SW480 (cell line): ENCODE results near the gene ZBTB34.

Experiments
- DNase-seq: peaks from one replicate; pipeline ENCODE4 v3.0.0-alpha.2; 2016; ENCODE audit warnings: low spot score

Gene ZBTB34

DNA sequence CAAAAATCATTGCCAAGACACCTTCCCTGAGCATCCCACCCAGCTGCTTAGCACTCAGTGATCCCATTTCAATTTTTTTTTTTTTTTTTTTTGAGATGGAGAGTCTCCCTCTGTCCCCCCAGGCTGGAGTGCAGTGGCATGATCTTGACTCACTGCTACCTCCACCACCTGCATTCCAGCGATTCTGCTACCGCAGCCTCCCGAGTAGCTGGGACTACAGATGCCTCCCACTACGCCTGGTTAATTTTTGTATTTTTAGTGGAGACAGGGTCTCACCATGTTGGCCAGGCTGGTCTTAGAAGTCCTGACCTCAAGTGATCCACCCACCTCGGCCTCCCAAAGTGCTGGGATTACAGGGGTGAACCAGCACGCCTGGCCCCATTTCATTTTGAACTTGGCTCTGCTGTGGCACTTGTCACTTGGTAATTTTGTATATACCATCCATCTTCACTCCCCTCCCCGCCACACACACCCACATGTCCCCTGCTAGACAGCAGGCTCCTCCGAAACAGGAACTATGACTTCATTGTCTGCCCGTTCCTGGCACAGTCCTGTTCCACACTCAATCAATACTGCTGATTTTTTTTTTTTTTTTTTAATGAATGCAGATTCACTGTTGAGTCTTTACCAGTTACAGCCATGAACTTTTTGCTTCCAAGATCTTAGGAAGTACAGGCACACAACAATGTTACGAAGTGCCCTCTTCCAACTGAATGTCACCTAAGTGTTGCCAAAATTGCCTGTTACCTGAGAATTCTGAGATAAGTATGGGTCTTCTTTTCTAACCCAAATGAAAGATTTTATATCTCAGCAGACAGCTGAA lies 17.3 kb upstream of the ZBTB34 start:
- no peak for DNase-seq

DNA sequence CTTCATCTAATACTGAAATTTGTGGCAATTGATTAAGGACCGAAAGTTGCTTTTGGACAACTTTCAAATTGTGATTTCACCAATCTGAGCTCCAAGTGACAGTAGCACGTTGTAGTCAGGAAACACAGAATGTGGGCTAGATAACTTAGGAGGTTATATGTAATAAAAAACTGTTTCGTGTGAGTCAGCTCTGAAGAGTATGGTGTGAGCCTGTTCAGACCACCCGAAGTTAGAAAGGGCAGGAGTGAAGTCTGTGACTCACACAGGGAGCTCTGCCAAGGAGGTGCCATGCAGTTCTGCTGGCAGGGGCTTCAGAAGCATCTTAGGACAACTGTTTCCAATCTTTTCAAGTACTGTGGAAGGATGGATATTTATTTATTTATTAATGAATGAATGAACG lies 16.4 kb upstream of the ZBTB34 start:
- DNase-seq = peak; percentile 27

DNA sequence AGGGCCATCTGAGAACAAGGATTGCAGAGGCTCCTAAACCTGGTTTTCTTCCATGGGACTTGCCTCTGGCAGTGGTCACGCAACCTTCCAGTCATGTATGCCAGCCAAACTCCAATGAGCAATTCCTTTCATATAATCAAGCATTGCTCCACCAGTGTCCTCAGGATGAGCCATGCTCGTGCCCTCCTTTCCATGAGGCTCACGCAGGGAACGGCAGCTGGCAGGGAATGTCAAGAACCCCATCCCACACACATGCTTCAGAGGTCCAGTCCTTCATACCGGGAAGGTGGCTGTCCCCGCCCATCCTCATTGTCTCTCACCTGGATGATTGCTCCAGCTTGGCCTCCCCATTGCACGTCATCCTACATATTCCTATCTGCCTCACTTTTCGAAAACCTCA lies 13.4 kb upstream of the ZBTB34 start:
- no peak for DNase-seq

DNA sequence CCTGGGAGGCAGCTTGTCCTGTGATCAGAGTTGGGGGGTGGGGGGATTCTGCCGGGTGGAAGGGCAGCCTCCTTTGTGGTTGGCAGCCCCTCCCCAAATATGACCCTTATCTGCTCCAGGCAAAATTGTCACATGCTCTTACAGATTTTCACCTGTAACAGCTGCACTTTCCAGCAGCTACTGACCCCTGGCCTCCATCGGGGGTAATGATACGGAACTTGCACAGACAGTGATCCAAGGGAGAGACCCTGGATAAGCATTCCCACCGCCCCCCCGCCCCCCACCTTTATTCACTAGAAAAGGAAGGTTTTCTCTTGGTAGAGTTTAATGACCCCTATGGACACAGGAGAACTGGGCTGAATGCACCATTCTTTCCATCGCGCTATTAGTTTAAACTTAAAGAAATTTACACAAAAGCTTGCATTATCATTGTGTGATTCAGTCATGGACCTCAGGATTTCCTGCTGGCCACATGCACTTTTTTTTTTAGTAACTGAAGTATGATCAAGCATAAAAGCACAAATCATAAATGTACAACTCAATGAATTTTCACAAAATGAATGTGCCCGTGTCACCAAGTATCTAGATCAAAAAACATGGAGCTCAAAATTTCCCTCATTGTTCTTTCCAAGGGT lies 10.7 kb upstream of the ZBTB34 start:
- DNase-seq = no peak

DNA sequence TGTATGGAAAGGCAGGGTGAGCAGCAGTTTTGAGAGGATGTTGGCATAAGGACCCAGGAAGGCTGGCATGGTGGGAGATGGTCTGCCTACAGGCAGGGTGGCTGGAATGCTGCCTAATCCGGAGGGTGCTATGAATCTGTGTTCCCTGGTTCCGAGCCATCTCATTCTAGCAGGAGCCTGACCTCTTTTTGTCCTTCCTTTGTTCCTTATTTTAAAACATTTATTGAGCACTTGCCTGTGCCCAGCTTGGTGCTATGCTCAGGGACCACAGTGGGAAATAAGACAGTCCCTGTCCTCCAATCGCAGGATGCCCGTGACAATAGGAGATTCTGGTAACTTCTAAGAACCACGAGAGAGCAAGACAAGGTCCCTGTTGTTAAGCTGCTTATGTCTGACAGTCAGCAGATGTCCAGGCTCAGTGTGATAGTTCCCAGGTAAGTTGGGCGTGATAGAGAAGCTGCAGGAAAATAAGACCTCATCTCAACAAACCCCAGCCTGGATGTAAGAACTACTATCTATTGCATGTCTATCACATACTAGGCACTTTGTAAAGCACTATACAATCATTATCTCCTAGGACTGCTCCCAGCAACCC lies 9.1 kb upstream of the ZBTB34 start:
- DNase-seq = no peak

DNA sequence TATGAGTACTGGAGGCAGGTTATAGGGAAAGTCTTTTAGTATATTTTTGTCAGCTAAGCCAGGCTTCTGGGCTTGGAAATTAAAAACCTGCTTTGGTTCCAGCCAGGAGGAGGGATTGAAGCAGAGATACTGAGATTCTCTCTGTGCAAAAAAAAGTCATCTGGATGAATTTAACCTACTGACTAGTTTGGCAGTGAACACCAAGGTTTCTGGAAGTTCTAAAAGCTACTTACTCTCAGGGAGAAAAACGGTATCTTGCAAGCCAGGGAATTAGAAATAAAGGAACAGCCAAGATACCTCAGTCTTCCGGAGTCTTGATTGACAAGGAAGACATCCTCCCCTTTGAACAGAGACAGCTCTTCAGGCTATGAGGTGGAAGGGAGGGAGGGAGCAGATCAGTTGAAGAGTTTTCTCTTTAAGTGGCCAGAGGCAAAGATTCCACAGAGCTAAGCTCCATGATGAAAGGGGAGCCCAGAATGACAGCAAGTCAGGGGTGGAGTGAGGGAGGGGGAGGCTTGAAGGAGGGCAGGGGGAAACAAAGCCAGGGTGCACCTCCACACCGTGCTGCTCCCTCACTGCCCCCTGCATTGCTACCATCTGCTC lies 8.3 kb upstream of the ZBTB34 start:
- no peak for DNase-seq

DNA sequence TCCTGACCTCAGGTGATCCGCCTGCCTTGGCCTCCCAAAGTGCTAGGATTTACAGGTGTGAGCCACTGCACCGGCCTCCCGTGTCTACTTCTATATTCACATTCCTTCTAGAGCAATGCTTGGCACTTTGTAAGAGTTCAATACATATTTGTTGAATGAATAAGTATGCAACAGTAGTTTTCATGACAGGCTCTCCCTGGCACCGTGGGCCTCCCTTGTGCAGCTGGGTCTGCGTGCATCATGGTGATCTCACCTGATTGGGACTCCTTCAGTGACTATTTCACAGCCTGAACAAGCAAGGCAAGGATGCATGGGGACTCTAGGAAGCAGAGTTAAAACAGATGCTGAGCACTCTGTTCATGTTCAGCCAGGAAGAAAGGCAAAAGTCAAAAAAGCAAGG lies 6.8 kb upstream of the ZBTB34 start:
- DNase-seq = no peak

DNA sequence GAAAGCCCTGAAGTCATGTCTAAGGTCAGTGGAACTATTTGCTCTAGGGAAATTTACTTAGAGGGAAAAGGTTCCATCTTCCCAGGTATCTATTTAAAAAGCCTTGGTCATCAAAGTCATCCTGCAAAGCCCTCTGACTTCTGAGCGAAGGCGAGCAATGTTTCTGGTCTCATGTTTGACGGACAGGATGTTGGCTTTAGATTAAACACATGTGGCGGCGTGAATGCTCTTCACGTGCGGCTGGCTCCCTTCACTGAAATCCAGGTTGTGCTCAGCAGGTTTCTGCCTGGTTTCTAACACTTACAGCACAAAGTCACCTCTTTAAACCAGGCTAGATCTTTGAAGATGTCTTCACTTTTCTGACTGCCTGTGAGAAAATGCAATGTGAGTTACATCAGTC lies 5.7 kb upstream of the ZBTB34 start:
- DNase-seq = no peak

DNA sequence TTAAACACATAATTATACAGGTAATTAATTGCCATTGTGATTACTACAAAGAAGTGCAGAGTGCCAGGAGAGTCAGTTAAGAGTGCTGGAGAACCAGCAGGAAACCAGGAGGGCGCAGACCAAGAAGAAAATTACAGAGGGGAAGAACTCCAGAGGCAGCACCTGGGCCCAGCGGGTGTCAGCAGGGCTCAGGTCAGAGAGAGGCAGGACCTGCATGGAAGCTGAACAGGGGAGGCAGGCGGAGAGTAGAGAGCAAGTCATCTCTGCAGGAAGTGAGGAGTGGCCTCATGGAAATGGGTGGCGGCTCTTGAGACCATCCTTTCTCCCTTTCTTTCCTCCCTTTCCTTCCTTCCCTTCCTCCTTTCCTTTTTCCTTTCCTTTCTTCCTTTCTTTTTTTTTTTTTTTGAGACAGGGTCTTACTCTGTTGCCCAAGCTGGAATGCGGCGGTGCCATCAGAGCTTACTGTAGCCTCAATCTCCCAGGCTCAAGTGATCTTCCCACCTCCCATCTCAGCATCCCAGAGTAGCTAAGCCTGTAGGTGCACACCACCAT lies 4.0 kb upstream of the ZBTB34 start:
- no peak for DNase-seq

DNA sequence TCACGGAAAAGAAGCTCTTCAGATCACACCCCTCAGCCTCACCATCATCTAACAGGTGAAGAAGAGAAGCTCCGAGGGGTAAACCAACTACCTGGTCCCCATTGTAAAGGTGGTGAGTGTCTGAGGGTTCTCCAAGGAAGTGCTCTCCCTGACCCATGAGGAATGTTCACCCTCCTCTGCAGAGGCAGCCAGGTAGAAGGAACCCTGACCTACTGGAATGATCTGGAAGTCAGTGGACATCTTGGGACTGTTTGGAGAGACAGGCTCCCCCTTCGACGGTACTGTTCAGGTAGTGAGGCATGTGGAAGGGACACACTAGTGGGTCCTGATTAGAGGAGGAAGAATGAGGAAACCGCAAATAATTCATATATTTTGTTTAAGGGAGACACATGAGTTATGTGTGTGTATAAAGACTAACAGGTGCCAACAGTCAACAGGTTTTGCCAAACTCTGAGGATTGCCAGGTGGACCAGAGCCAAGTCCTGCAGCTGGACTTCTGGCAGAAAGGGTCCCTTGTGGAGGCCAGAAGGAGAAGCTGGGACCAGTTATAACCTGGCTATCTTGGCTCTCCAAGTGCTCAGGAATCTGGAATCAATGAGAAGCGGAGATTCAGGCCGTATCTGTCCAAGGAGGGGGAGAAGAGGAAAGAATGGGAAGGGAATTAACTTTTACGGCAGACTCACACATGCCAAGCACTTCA lies 3.0 kb upstream of the ZBTB34 start:
- DNase-seq = no peak

DNA sequence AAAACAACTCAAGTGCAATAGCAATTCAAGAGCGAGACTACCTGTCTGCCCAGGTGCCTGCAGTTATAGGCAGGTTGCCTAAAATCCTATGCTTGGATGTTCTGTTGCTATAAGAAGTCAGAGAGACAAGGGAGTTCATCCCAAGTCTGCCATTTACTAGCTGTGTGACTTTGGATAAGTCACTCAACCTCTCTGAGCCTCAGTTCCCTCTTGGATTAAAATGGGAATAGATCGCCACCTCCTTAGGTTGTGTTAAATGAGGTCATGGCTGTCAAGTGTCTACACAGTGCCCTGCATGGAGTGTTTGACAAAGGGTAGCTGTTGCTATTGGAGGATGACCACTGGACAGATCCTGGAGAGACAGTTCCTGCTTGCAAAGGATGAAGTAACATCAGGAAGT lies 1.3 kb upstream of the ZBTB34 start:
- no peak for DNase-seq

DNA sequence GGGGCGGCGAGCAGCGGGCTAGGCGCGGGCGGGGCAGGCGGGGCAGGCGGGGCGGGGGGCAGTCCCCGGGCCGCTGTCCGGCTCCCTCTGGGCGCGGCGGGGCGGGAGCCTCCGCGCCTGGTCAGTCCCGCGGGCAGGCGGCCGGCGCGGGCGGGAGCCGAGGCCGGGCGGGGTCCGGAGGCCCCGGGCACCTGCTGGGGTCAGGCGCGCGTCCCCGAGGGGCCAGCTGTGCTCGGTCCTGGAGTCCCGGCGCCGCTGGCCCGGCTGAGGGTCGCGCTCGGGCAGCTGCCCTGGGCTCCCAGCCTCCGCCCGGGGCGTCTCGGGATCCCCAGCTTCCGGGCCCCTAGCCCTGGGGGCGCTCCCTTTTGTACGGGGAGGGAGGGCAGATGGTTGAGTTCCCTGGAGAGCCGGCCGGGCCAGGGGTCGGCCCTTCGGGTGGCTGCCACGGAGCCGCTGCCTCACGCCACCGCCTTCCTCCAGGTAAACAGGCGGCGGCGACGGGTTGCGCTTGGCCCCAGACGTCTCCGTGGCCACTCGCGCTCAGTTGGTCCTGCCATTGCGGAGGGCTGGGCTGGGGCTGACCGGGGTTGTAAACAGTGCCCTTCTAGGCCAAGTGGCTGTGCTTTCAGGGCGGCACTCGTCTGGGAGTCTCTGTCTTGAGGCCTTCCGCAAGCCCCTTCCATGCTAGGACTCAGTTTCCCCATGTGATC lies 473 bp downstream of the ZBTB34 start:
- DNase-seq = peak; percentile 27

DNA sequence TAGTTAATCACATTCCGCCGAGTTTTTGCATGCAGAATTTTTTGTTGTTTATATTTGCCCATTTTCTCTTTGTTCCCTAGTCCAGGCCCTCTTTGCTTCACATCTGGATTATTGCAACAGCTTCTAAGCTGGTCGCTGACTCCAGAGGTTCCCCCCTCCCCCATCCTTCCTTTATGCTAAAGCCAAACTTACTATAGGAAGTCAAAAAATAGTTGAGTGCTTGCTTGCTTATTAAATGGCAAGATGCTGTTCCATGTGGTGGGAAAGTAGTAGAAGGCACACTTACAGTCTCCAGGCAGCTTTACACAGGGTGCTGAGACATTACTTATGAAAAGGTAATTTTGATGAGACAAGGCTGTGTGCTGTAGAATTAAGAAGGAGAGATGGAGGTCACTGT lies 1.3 kb downstream of the ZBTB34 start:
- DNase-seq = no peak

DNA sequence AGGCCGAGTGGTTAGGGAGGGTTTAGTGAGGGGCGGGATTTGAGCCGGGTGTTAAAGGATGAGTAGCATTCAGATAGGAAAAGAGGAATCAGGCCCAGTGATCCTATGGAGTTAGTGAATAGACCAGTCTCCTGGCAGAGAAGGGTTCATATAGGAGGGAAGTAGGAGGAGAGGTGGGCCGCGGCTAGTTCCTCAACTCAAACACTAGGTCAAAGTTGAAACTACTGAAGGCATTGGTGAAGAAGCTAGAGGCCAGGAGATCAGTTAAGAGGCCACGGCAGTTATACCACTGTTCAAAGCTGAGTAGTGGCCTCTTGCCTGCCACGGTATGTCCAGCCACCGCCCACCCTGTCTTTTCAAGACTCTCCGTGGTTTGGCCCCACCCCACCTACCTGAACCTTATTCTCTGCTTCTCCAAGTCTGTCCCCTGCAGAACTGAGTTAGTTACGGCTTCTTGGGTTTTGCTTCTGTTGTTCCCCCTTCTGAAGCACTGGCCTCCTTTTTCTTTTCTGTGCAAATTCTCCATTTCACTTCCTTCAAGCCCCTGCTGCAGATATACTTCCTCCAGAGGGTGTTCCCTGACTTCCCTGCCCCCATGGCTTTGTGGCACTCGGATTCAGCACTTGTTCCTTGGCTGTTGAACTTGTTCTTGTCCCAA lies 1.8 kb downstream of the ZBTB34 start:
- DNase-seq = no peak

DNA sequence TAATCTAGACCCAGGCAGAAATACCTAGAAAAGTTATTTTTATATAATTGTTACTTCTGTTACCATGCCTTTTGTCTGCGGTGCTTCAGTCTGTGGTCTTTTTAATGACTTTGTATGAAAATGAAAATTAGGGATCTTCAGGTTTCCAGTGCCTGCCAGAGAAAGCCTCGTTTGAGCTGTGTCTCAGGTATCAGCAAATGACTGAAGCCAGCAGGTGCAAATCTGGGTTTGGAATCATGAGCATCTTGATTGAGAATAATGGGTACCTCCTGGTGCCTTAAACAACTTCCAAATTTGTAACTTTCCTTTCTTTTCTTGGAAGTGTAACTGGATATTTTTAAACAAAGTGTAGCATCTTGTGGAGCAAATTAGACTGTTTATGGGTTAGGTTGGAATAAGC lies 4.3 kb downstream of the ZBTB34 start:
- no peak for DNase-seq

DNA sequence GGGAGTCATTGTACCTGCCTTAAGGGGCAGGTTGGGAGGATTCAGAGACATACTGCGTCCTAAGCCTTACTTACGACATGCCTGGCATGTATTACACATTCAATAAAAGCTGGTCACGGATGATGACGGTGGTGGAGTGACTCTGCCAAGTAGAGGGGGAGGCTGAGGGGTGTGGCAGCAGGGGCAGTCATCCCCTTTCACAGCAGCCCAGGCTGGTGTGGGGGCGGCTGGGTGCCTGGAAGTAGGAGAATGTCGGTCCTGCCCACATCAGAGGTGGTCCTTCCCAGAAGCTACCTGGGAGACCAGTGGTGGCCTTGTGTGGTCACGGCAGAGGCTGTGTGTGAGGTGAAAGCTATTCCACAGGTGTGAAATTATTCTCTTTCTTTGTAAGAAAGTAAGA lies 8.9 kb downstream of the ZBTB34 start:
- peak; percentile 74 for DNase-seq

DNA sequence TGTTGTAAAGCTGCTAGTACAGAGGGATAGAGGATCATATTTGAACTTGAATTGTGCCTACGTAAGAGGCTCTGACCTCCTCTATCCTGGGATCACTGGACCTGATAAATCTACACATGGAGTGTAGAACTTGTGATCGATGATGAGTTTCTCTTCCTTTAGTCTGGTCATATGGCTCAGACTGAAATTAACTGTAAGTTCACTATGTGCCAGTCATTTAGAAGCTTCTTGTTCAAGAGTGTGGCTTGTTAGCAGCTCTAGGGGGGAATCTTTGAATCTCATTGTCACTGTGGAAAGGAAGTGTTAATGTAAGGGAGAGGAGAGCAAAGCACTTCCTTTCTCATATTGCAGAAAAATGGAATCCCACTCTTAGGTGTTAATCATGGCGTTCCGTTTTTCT lies 12.1 kb downstream of the ZBTB34 start:
- DNase-seq = no peak

DNA sequence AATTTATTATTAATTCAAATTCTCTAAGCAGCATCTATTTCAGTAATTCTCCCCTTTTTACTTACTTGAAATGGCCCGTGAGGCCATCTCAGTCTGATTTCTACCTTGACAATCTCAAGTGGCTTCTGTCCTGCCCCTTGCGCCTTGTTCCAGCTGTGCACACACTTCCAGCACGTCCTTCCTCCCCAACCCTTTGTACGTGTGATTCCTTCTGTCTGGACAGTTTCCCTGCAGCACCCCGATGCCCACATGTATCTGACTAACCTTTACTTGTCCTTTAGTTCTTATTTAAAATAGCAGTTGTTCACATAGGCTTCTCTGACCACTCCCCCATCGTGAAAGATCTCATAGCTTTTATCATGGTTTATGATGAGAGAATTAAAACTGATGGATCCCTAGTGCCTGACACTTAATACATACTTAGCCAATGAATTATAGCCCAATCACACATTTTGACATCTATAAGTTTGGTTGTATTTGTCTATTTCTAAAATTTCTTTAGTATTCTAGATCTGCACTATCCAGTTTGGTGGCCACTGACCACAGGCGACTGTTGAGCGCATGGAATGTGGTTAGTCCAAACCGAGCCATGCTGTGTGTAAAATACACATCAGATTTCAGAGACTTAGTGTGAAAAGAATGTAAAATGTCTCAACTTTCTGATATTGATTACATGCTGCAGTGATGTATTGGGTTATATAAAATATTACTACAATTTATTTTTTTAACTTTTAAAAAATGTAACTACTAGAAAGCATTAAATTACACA lies 14.3 kb downstream of the ZBTB34 start:
- DNase-seq = no peak

DNA sequence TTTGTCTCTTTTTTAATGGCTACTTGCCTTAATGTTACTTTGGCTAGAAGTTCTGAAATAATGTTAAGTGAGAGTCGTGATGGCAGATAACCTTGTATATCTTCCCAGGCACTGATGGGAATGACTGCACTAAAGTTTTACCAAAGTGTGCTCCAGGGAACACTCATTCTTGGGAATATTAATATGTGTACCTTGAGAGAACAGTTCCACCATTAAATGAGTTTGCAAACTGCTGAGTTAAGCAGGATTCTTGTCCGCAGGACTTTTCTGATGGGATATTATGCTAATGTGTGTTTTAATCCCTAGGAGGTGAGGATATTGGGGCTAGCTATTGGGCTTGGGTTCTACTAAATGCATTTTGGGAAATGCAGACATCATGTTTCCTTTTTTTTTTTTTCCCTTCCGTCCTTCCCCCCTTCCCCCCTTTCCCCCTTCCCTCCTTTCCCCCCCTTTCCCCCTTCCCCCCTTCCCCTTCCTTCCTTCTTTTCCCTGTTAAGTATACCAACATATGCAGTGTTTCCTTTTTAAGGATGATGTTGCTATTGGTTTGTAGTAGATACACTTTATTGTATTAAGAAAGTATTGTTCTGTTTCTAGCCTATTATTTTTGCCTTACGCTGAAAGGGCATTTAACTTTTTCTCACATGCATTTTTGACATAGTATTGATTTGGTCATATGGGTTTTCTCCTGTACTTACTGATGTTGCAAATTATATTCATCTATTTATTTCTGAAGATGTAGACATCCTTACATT lies 15.5 kb downstream of the ZBTB34 start:
- no peak for DNase-seq
